HG03460 (cell line): ENCODE results near the gene GRHL1.
"Not testable (repeated sequence)": the region's sequence is repeated elsewhere in the genome, so short reads cannot be mapped to it uniquely, and the experiment has no call there.

Experiments
- ATAC-seq: cut with Tn5 transposase; IDR thresholded peaks from one replicate; pipeline ENCODE4 v1.9.1; 2021; ENCODE audit not compliant: unreplicated experiment

GRHL1 gene

DNA sequence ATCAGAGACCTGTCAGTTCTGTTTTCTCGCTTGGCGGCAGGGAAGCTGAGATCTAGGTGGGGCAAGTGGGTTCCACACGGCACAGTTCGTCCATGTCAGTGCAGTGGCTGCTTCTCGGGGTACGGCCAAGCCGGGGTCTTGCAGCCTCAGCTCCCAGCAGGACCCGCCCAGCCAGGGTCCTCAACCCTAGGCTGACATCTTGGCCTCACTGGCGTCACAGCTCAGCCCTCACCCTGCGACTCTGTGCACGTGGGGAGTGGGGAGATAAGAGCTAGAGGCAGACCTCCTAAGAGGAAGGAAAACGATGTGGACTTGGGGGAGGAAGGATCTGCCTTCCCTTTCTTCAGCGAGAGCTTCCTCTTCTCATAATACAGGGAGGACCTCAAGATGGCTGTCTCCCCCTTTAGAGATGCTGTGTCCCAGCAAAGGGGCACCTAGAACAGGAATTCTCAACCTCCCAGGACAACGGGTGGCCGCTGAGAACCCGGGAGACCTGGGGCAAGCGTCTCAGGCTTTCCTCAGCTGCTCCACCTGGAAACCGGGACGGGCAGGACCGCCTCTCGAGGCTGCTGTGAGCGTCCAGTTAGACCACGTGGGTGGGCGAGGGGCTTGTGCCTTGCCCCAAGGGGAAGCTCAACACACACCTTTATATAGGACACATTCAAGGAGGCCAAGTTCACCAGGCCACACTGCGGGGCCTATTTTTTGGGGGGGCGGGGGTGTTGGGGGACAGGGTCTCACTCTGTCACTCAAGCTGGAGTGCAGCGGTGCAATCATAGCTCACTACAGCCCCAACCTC is 68.3 kb downstream of the GRHL1 start:
- no peak for ATAC-seq

- no peak for ATAC-seq
Measured at GRCh38 chr2:10022041-10022421, 70.5 kb downstream of the GRHL1 start.

DNA sequence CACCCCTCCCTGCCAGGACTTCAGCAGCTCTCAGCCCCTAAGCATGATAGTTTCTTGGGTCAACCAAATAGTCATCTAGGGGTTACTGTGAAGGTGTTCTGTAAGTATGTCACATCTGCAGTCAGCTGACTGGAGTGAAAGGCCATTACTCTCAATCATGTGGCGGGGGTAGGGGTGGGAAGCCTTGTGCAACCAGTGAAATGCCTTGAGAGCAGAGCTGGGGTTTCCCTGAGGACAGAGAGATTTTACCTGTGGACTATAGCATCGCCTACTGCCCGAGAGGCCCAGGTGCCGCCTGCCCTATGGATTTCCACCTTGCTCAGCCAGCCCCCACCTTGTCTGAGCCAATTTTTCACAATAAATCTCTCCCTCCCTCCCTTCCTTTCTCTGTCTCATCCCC is 71.0 kb downstream of the GRHL1 start:
- ATAC-seq, result no peak

- ATAC-seq, result no peak
Measured at GRCh38 chr2:10022966-10023662, 71.6 kb downstream of the GRHL1 start.

- ATAC-seq, result no peak
Measured at GRCh38 chr2:10026940-10027569, 75.6 kb downstream of the GRHL1 start.

GRCh38 chr2:10027660-10028330 is 76.3 kb downstream of the GRHL1 start:
- ATAC-seq, result no peak

DNA sequence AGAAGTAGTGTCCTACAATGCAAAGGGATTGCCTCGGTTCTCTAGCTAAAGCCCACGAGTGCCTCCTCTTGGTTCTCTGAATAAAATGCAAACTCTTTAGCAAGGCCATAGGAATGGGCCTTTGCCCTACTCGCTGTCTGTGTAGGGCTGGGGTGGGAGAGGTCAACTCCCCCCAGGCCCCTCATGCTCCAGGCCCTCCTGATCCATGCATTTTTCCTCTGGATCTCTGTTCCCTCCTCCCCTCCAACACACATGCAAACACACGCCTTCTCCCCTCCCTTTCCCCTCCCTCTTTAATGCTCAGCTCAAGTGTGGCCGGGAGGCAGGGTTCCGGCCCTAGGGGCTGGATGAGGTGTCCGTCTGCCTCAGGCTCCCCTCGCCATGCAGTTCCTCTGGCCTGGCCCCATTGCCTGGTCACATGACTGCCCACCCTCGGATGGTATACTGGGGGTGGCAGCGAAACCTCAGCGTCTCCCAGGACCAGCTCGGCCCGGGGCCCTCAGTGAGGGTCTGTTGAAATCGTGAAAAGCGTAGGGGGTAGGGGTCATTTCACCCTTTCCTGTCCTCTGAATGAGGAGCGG is 77.0 kb downstream of the GRHL1 start:
- no peak for ATAC-seq

DNA sequence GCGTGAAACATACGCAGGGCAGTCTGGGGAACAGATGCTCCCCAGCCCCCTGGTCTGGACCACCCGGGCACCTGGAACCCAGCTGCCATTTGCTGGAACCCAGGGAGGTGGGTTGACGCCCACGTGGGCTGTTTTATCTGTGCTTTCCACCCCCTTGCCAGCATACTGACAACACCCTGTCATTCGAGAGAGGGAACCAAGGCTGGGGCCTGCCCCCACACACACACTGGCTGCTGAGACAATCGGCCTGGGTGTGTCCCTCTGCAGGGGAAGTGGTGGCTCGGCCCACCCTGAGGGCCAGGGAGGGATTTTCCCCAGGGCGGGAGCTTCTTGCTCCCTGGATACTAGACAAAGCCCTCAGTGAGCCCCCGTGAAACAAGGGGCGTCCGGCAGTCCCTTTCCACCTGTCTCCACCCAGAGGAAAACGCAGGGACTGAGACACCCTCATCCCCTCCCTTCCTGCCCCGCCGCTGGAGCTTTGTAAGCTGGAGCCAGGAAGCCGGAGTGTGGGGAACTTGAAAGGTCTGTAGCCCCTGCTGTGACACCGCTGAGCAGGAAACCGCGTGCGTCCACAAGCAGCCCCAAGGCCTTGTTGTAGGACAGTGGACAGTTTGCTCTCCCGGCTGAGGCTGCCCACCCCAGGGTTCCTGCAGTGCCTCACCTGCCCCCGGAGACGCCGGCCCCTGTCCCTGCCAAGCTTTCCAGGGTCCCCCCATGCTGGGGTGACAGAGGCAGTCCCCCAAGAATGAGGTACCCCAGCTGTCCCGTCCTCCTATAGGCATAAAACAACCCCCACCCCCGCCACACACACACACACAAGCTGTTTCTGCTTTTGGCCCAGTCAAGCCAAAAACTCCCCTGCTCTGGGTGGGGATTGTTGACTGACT is 77.7 kb downstream of the GRHL1 start:
- ATAC-seq, result peak; percentile 79

GRCh38 chr2:10029875-10030223 is 78.4 kb downstream of the GRHL1 start:
- no peak for ATAC-seq

- no peak for ATAC-seq
Measured at GRCh38 chr2:10030311-10030736, 78.8 kb downstream of the GRHL1 start.

DNA sequence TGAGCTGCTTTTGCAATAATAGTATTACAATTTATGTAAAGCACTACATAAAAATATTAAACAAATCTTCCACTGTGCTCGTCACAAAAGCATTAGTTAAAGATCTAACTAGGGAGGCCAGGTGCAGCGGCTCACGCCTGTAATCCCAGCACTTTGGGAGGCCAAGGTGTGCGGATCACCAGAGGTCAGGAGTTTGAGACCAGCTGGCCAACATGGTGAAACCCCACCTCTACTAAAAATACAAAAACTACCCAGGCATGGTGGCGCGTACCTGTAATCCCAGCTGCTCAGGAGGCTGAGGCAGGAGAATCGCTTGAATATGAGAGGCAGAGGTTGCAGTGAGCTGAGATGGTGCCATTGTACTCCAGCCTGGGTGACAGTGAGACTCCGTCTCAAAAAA is 79.3 kb downstream of the GRHL1 start:
- not testable (repeated sequence) for ATAC-seq

DNA sequence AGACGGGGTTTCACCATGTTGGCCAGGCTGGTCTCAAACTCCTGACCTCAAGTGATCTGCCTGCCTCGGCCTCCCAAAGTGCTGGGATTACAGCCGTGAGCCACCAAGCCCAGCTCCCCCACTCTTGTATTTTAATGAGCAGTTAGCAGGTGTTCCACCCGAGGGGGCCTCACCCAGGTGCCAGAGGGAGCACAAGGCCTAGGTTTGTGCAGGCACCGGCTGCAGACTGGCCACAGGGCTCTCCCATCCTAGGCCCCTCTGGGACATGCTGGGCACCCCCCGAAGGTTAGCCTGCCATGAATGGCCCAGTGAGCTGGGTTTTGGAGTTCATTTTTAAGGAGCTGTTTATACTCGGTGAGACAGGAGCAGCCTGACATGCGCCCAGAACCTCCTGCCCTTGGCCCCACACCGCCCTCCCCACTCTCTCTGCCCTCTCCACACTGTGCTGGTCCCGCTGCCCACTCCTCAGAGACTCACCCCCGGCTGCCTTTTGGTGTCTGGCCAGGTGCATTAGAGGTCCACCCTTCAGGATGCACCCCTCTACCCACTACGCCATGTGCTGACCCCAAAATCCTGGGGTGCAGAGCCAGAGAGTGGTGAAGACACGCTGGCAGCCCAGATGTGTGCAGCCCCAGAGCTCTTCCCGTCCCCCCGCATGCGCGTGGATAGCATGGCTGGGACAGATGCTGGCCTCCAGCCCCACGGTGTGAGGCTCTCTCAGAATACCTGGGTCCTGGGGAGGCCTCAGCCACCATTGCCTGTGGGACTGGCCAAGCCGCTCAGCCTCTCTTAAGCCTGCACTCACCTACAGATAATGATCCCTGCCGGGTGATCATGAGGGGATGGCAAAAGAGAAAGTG is 80.6 kb downstream of the GRHL1 start:
- no peak for ATAC-seq

GRCh38 chr2:10032746-10033105 is 81.2 kb downstream of the GRHL1 start:
- ATAC-seq, result no peak

DNA sequence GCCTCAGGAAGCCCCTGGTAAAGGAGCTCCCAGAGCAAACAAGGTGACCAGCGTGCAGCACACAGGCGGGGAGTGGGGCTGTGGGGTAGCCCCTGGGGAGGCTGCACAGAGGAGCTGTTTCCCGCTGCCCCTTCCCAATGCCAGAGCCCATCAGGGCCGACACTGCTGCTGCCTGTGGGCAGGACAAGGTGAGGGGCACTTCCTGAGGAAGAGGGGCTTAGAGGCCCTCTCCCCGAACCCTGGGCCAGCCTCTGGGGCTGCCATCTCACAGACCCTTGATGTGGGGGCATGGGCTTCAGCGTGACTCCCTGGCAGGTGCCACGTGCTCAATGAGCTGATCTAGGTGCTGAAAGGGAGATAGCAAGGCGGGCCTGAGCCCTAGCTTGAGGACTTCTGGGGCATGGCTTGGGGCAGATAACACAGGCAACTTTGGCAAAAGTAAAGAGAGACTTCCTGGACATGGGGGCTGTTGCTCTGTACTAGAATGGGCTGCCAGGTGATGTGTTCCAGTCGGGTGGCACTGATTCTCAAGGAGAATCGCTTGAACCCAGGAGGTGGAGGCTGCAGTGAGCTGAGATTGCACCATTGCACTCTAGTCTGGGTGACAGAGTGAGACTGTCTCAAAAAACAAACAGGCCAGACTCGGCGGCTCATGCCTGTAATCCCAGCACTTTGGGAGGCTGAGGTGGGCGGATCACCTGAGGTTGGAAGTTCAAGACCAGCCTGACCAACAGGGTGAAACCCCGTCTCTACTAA is 81.9 kb downstream of the GRHL1 start:
- no peak for ATAC-seq

DNA sequence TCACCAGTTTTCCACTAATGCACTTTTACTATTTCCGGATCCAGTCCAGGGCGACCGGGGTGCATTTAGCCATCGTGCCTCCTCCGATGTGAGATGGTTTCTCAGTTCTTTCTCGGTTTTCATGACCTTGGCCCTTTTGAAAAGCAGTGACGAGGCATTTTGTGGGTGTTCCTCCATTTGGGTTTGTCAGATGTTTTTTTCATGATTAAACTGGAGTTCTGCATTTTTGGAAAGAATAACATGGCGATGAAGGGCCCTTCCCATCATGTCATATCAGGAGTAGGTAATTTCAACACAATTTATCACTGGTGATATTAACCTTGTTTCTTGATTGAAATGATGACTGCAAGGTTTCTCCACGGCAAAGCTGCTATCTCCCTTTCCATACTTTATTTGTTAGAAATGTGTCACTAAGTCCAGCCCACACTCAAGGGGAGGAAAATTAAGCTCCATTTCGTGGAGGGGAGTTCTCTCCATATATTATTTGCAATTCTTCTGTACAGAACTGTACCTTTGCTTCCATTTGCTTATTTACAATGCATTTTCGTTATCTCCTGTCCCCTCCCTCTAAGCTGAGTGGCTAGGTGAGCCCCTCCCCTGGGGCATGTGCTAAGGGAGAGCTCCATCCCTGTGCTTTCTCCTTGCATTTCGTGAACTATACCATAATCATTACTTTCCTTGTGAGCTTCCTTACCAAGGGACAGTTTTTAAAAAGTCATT is 83.0 kb downstream of the GRHL1 start:
- ATAC-seq, result no peak

GRCh38 chr2:10035053-10035422 is 83.5 kb downstream of the GRHL1 start:
- no peak for ATAC-seq

DNA sequence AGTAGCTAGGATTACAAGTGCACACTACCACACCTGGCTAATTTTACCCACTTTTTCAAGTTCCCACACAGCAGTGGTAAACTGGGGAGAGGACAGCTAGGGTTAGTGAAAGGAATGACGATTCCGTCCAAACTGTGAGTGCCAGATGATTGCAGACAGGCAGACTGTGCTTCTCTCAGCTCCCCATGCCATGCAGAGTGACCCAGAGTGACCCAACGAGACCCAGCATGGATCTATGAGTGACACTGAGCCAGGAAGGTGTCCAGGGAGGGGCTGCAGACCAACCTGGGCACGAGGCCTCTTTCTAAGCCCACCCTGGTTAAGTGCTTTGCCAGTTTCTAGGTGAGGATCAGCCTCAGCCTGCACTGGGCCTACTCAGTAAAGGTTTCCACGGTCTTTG is 84.1 kb downstream of the GRHL1 start:
- no peak for ATAC-seq
